Smooth muscle cell of the brain vasculature (primary cell): Measurements from ENCODE around the gene CBFB.
A peak's percentile ranks its signal among the peaks of the same experiment; 100 is the strongest.
"Not testable (repeated sequence)": the region's sequence is repeated elsewhere in the genome, so short reads cannot be mapped to it uniquely, and the experiment has no call there.

Experiments used
- DNase-seq: peaks from one replicate; pipeline ENCODE4 v3.0.0-alpha.2; 2012; ENCODE audit warnings: low read depth, low spot score

The CBFB gene

GRCh38 chr16:67041520-67041919 lies 12.6 kb downstream of the CBFB start:
- DNase-seq: not testable (repeated sequence)

DNA sequence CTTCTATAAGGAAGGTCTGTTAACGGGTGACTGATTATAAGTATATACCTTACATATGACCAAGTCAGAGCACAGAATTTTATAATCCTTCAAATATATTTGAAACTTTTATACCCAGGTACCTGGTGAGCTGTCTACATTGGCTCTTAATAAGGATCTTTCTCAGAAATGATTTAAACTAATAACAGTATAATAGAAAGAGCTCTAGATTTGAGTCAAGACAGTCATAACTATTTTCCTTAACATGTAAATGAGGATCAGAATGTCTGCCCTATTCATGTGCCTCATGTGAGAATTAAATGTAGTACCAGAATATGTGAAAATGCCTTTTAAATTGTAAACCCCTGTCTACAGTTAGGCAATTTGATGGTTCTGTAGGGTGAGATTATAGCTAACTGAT lies 14.5 kb downstream of the CBFB start:
- DNase-seq: no peak

- no peak for DNase-seq
These were observed 21.8 kb downstream of the CBFB start for GRCh38 chr16:67050796-67051195.

DNA sequence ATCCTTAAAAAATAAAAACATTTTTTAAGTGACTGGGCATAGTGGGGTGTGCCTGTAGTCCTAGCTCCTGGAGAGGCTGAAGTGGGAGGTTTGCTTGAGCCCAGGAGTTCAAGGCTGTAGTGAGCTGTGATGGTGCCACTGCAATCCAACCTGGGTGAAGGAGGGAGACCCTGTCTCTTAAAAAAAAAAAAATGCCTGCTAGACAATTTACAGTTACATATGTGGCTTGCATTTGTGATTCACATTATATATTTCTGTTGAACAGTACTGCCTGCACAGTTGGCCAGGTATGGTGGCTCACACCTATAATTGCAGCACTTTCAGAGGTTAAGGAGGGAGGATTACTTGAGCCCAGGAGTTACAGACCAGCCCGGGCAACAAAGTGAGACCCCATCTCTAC lies 23.4 kb downstream of the CBFB start:
- DNase-seq: no peak

DNA sequence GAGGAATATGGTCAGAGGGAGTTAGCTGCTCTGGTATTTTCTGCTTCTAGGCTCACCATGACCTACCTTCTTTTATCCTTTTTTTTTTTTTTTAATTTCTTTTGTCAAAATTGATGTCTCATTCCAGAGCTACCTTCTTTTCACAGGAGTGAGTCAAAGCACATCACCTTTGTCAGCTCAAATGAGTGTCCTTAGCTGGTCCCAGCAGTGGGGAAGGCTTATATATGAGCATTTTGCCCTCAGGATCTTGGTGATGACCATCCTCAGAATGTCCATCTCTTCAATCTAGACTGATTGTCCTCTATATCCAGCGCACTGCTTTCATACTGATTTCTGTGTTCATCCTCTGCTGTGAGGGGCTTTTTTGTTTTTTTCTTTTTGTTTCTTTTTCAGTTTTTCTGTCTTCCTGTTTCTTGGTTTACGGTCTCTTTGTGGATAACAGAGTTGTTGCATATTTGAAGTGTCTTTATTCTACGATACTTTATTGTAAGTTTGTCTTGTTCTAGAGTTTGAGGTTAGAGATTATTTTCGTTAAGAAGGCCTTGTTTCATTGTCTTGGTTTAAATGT lies 24.9 kb downstream of the CBFB start:
- no peak for DNase-seq

GRCh38 chr16:67054901-67055300 lies 26.0 kb downstream of the CBFB start:
- no peak for DNase-seq

- peak; percentile 77 for DNase-seq
These were observed 27.0 kb downstream of the CBFB start for GRCh38 chr16:67055712-67056487.

- no peak for DNase-seq
These were observed 34.1 kb downstream of the CBFB start for GRCh38 chr16:67063008-67063407.

DNA sequence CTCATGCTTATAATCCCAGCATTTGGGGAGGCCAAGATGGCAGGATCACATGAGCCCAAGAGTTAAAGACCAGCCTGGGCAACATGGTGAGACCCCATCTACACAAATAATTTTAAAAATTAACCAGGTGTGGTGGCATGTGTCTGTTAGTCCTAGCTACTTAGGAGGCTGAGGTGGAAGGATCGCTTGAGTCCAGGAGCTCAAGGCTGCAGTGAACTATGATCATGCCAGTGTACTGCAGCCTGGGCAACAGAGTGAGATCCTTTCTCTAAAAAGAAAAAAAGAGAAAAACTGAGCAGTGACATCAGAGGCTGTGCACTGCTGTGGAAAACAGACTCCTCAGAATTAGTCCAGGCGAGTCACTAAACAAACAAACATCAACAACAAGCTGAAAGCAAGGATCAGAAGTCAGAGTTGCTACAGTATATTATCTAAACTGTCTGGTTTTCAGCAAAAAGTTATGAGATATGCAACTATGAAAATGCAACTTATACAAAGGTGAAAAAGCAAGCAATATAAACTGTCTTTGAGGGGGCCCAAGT lies 39.3 kb downstream of the CBFB start:
- DNase-seq: no peak

GRCh38 chr16:67071476-67072048 lies 42.6 kb downstream of the CBFB start:
- DNase-seq: no peak

GRCh38 chr16:67075331-67075730 lies 46.4 kb downstream of the CBFB start:
- no peak for DNase-seq

- no peak for DNase-seq
These were observed 48.9 kb downstream of the CBFB start for GRCh38 chr16:67077871-67078270.

DNA sequence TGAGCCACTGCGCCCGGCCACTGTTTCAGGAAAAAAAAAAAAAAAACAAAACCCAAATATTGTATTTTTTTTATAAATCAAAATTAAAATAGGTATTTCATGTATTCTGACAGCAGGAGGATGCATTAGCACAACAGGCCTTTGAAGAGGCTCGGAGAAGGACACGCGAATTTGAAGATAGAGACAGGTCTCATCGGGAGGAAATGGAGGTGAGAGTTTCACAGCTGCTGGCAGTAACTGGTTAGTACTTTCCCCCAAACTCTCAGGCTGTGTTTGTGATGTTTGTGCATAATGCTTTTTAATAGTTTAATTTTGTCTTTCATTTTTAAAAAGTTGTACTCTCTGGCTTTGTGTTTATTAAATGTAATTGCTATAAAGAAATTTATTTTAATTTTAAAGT lies 53.2 kb downstream of the CBFB start:
- DNase-seq: no peak

DNA sequence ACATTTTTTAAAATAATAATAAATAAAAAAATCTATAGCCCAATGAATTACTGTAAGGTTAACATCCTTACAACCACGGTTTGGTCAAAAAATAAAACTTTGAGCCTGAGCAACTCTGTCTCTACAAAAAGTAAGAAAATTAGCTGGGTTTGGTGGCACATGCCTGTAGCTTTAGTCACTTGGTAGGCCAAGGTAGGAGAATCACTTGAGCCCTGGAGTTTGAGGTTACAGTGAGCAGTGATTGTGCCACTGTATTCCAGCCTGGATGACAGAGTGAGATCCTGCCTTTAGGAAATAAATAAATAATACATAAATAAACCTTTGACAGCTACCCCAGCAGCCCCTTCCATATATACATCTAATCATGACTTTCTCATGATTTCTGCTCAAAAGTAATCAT lies 53.9 kb downstream of the CBFB start:
- no peak for DNase-seq

DNA sequence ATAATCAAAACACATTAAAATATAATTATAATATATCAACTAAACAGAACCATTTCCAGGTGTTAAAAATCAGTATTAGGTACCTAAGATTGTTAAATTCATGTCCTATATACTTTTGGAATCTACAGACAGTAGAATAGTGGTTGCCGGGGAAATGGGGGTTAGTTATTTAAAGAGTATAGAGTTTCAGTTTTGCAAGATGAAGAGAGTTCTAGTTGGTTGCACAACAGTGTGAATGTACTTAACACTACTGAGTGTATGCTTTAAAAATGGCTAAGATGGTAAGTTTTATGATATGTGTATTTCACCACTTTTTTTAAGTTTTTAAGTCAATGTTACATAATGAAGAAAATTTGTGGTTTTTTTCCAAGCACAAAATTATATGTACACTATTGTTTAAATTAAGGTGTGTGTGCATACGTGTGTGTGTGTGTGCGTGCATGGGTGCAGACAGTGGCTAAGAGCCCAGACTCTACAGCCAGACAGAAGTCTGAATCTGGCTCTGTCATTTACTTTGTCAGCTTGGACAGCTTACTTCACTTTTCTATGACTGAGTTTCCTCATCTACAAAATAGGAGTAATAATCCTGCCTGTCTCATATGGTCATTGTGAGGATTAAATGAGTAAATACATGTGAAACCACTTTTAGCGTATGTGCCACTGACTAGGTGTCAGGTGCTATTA lies 55.5 kb downstream of the CBFB start:
- DNase-seq: no peak

DNA sequence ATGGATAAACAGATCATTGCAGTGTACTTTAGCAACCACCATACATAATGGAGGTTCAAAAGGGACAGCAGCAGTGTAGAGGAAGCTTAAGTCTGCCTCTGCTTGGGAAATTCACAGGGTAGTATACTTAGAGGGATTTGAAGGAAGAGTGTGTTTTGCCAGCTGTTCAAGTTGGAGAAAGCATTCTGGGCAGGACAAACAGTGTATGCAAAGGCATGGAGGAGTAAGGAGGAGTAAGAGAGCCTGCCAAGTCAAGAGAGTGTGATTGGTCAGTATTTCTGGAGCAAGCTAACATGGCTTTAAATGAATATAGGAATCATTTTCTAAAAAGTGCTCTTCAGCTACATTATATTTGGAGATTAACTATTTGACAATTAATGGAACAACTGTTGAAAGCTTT lies 57.9 kb downstream of the CBFB start:
- DNase-seq: no peak

GRCh38 chr16:67087291-67087690 lies 58.3 kb downstream of the CBFB start:
- DNase-seq: no peak

DNA sequence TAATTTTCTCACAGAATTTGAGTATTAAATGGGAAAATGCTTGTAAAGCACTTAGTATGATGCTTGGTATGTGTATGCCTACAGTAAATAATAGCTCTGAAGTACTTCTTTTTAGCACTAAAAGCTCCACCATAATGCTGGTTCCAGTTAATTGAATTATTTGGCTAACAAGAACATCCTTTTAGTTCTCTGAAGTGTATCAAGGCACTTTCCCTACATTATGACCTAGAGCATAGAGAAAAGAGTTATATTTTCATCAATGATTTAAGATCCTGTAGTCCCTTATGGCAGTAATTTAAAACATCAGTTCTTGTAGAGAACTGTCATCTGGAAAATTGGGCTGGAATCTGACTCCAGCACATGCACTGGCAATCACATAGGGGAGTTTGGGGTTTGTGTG lies 58.9 kb downstream of the CBFB start:
- DNase-seq: no peak

GRCh38 chr16:67088551-67088950 lies 59.6 kb downstream of the CBFB start:
- DNase-seq: no peak

DNA sequence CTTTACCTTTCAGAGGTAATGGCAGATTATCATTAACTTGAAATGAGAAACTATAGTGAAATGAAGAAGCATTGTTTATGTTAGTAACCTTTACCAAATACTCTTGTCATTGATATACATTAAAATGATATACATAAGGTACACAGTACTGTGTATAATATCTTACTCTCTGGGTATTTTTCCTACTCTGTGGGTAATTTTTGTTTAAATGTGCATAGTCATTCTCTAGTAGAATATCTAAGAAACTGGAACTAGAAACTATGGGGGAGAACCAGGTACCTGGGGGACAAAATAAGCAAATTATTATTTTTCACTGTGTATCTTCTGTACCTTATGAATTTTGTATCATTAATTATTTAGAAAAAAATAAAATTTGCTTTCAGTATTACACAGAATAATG lies 60.2 kb downstream of the CBFB start:
- no peak for DNase-seq

GRCh38 chr16:67091906-67092566 lies 63.1 kb downstream of the CBFB start:
- DNase-seq: no peak
